GM12874 (cell line): Measurements from ENCODE around the gene ANXA10.

ENCODE experiments used
- TF ChIP-seq, protein P1 (sequence below): IDR thresholded peaks from 2 replicates; pipeline ENCODE4 v1.5.1; 2011; ENCODE audit warnings: low read depth, mild to moderate bottlenecking, control low read depth, low read length, moderate library complexity; ENCODE audit not compliant: insufficient read depth

Gene ANXA10

DNA sequence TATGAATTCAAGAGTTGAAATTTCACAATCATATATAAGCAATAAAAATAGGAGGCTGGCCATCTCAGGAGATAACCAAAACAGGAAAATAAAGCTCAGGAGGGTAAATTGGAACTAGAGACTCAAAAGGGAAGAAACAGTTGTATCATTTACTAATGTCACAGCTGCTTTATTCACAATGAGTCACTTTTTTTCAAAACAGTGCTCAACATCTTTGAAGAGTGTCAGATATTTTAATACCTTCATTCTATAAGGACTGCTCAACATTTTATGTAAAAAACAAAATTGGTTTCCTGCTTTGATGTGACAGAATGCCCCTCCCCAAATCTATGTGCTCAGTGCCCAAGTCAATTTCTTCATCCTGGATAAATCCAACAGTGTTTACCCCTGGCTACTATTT, 128.6 kb downstream of the ANXA10 start:
- TF ChIP-seq, protein P1, sequence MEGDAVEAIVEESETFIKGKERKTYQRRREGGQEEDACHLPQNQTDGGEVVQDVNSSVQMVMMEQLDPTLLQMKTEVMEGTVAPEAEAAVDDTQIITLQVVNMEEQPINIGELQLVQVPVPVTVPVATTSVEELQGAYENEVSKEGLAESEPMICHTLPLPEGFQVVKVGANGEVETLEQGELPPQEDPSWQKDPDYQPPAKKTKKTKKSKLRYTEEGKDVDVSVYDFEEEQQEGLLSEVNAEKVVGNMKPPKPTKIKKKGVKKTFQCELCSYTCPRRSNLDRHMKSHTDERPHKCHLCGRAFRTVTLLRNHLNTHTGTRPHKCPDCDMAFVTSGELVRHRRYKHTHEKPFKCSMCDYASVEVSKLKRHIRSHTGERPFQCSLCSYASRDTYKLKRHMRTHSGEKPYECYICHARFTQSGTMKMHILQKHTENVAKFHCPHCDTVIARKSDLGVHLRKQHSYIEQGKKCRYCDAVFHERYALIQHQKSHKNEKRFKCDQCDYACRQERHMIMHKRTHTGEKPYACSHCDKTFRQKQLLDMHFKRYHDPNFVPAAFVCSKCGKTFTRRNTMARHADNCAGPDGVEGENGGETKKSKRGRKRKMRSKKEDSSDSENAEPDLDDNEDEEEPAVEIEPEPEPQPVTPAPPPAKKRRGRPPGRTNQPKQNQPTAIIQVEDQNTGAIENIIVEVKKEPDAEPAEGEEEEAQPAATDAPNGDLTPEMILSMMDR, result no peak

- TF ChIP-seq, protein P1, result no peak
These were observed 129.0 kb downstream of the ANXA10 start for GRCh38 chr4:168221301-168221700.
